Transverse colon (tissue), 3 donors: ENCODE results near the gene RPS2.

ENCODE experiments used
- EP300 ChIP-seq: sonication (generic); formaldehyde crosslinking; IDR thresholded peaks from one replicate; pipeline ENCODE4 v1.6.1; 2017; ENCODE audit warnings: antibody characterized with exemption, low read depth
- POLR2A ChIP-seq: fragments of 450-650 bp; IDR thresholded peaks from one replicate; pipeline ENCODE4 v1.6.1; 2016; ENCODE audit warnings: antibody characterized with exemption, mild to moderate bottlenecking, moderate library complexity
- TF ChIP-seq, protein P1 (sequence below), 5 experiments: fragments of 200-600 bp in 3 of 5; fragments of 450-650 bp in 2 of 5; sonication (generic) in 3 of 5; IDR thresholded peaks; 1 replicate in 2 of 5; 2 replicates in 3 of 5; pipeline ENCODE4 v1.5.1; 2016 to 2017; ENCODE audit warnings: antibody characterized with exemption in 5 of 5, inconsistent platforms in 3 of 5, mild to moderate bottlenecking in 2 of 5, moderate library complexity in 1 of 5

DNA sequence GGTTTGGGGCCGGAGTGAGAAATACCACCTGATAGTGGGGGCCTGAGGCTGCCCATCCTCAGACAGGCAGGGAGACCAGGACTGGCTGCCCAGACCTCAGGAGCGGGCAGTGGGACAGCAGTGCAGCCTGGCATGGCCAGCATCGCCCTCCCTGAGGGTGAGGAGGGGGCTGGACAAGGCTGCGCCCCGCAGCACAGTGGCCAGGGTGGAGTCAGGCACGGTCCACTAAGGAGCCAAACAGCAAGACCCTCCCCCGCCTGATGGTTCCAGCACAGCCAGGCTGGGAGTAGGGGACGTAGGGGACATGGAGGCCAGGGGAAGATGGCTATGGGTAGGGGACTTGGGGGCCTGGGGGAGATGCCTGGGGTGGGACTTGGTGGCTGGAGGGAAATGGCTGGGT lies 41.7 kb upstream of the RPS2 start:
- TF ChIP-seq, protein P1, sequence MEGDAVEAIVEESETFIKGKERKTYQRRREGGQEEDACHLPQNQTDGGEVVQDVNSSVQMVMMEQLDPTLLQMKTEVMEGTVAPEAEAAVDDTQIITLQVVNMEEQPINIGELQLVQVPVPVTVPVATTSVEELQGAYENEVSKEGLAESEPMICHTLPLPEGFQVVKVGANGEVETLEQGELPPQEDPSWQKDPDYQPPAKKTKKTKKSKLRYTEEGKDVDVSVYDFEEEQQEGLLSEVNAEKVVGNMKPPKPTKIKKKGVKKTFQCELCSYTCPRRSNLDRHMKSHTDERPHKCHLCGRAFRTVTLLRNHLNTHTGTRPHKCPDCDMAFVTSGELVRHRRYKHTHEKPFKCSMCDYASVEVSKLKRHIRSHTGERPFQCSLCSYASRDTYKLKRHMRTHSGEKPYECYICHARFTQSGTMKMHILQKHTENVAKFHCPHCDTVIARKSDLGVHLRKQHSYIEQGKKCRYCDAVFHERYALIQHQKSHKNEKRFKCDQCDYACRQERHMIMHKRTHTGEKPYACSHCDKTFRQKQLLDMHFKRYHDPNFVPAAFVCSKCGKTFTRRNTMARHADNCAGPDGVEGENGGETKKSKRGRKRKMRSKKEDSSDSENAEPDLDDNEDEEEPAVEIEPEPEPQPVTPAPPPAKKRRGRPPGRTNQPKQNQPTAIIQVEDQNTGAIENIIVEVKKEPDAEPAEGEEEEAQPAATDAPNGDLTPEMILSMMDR (IDR thresholded peaks at IDR 0.05), result no peak
- TF ChIP-seq POLR2A, result no peak
- no peak for TF ChIP-seq EP300
